Stomach (tissue), 4 donors: ENCODE measurements around the gene PARD6G.

Experiments
- EP300 ChIP-seq: sonication (generic); formaldehyde crosslinking; IDR thresholded peaks from one replicate; pipeline ENCODE4 v1.6.1; 2017; ENCODE audit warnings: antibody characterized with exemption
- POLR2A ChIP-seq, 4 donors: fragments of 450-650 bp; IDR thresholded peaks; one replicate each; pipeline ENCODE4 v1.6.1; 2016; ENCODE audit warnings: antibody characterized with exemption in 4 of 4, control low read depth in 2 of 4, mild to moderate bottlenecking in 1 of 4, moderate library complexity in 1 of 4
- POLR2AphosphoS5 ChIP-seq, 3 donors: sonication (generic); formaldehyde crosslinking; IDR thresholded peaks; one replicate each; pipeline ENCODE4 v1.6.1; 2016; ENCODE audit warnings: antibody characterized with exemption in 3 of 3
- TF ChIP-seq, protein P1 (sequence below), 7 experiments: fragments of 450-650 bp in 4 of 7; fragments of 200-600 bp in 3 of 7; sonication (generic) in 3 of 7; IDR thresholded peaks; one replicate each; pipeline ENCODE4 v1.5.1; 2016 to 2019; ENCODE audit warnings: antibody characterized with exemption in 7 of 7, control low read depth in 2 of 7, mild to moderate bottlenecking in 1 of 7

DNA sequence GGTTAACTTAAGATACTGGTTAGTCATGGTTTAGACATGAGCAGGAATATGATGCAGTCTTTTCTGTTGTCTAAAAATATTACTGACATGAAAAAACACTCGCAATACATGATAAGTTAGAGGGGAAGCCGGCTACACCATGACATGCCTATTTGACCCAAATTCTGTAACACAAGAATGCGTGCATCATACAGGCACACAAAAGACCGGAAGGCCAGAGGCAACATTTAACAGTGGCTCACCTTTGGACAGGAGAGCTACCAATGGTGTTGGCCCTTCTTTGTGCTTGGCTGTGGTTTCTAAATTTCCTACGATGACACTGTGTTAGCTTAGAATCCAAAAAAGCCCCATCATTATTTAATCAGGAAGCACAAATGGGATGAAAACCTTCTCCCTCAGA, 4.1 kb downstream of the PARD6G start:
- TF ChIP-seq, protein P1, sequence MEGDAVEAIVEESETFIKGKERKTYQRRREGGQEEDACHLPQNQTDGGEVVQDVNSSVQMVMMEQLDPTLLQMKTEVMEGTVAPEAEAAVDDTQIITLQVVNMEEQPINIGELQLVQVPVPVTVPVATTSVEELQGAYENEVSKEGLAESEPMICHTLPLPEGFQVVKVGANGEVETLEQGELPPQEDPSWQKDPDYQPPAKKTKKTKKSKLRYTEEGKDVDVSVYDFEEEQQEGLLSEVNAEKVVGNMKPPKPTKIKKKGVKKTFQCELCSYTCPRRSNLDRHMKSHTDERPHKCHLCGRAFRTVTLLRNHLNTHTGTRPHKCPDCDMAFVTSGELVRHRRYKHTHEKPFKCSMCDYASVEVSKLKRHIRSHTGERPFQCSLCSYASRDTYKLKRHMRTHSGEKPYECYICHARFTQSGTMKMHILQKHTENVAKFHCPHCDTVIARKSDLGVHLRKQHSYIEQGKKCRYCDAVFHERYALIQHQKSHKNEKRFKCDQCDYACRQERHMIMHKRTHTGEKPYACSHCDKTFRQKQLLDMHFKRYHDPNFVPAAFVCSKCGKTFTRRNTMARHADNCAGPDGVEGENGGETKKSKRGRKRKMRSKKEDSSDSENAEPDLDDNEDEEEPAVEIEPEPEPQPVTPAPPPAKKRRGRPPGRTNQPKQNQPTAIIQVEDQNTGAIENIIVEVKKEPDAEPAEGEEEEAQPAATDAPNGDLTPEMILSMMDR (IDR thresholded peaks at IDR 0.05), result no peak
- TF ChIP-seq POLR2AphosphoS5 (IDR thresholded peaks at IDR 0.05) (no peak), POLR2A (IDR thresholded peaks at IDR 0.05) (no peak), EP300 (no peak)
